ENCODE results near the gene IDI1.

GRCh38 chr10:1048732-1049424 lies at the start of gene IDI1:
- no peak for TF ChIP-seq CTCF (conservative IDR thresholded peaks at IDR 0.05; ENCODE audit: low read length)
- no peak for TF ChIP-seq EZH2phosphoT487 (IDR thresholded peaks at IDR 0.05; ENCODE audit: borderline replicate concordance)

Measured in Loucy (cell line).